Activated CD8-positive, alpha-beta T cell treated with anti-CD3 and anti-CD28 coated beads for 36 hours (primary cell): Measurements from ENCODE around the gene MIS18A. TPM values are rescaled to one million over a fixed set of nuclear protein-coding genes. Genes with fewer than 3 reads are reported as not detected.

Experiments used
- ATAC-seq: fragments of 200-7000 bp; cut with Tn5 transposase; one replicate; pipeline ENCODE4 v1.10.0; 2021; ENCODE audit warnings: mild to moderate bottlenecking, moderate library complexity
- CTCF ChIA-PET: fragments of 350-600 bp; sonication (Branson Sonifier 250); formaldehyde crosslinking; loops from one replicate; lab custom pipeline; 2021; ENCODE audit warnings: antibody characterized with exemption; lab: Charles Lee
- POLR2A ChIA-PET: fragments of 350-600 bp; sonication (Branson Sonifier 250); formaldehyde crosslinking; loops from one replicate; lab custom pipeline; 2021; ENCODE audit warnings: antibody characterized with exemption; lab: Charles Lee
- DNase-seq: peaks from one replicate; pipeline ENCODE4 v3.0.0-alpha.2; 2020
- H3K27ac Mint-ChIP-seq: one replicate; pipeline ENCODE4 v1.8.0; 2021; ENCODE audit warnings: mild to moderate bottlenecking, mixed read lengths
- H3K27me3 Mint-ChIP-seq: one replicate; pipeline ENCODE4 v1.8.0; 2021; ENCODE audit warnings: mixed read lengths
- H3K36me3 Mint-ChIP-seq: one replicate; pipeline ENCODE4 v1.8.0; 2021; ENCODE audit warnings: low read depth, mixed read lengths
- H3K4me1 Mint-ChIP-seq: one replicate; pipeline ENCODE4 v1.8.0; 2021; ENCODE audit warnings: low read depth, mixed read lengths
- H3K4me3 Mint-ChIP-seq: one replicate; pipeline ENCODE4 v1.8.0; 2021; ENCODE audit warnings: mild to moderate bottlenecking, moderate library complexity, mixed read lengths
- H3K9me3 Mint-ChIP-seq: one replicate; pipeline ENCODE4 v1.8.0; 2021; ENCODE audit warnings: mixed read lengths
- CTCF ChIP-seq: fragments of 200-600 bp; IDR thresholded peaks from one replicate; pipeline ENCODE4 v1.8.0; 2022; ENCODE audit warnings: antibody characterized with exemption, mild to moderate bottlenecking
- intact Hi-C: fragments of 100-400 bp; cut with micrococcal nuclease; formaldehyde crosslinking; loops from one replicate; pipeline ENCODE4 v1.10.0; 2022
- total RNA-seq, 2 experiments: library from RNA; stranded (reverse); gene quantifications; one replicate each; pipeline ENCODE4 v1.2.3, GENCODE V29; 2021

Gene MIS18A
- total RNA-seq, 2 experiments from 2014 or later: 34.6 to 35.1 TPM

GRCh38 chr21:32253215-32253641 lies 25.6 kb downstream of the MIS18A start:
- TF ChIP-seq CTCF: no peak
- ChIA-PET POLR2A (no interaction called here), CTCF (no interaction called here)
- intact Hi-C loops: no loop called here
- H3K9me3 Mint-ChIP-seq: peaks cover 4% of the 10 kb centered on the region
- no peaks in the 10 kb centered on the region for H3K36me3 Mint-ChIP-seq
- DNase-seq: no peak
- H3K27ac Mint-ChIP-seq: no peak overlapping the region
- H3K4me3 Mint-ChIP-seq: no peak overlapping the region
- ATAC-seq: no peak
- H3K27me3 Mint-ChIP-seq: peaks cover 8% of the 10 kb centered on the region
- H3K4me1 Mint-ChIP-seq: no peaks in the 10 kb centered on the region

GRCh38 chr21:32252136-32252535 lies 26.7 kb downstream of the MIS18A start:
- DNase-seq: no peak
- TF ChIP-seq CTCF: no peak
- no peak for ATAC-seq
- intact Hi-C loops: no loop called here
- CTCF ChIA-PET: no interaction called here
- Mint-ChIP-seq H3K9me3 (peaks cover 4% of the 10 kb centered on the region), H3K27ac (no peak overlapping the region), H3K27me3 (peaks cover 8% of the 10 kb centered on the region), H3K4me1 (no peaks in the 10 kb centered on the region), H3K4me3 (no peak overlapping the region), H3K36me3 (no peaks in the 10 kb centered on the region)
- POLR2A ChIA-PET: no interaction called here

DNA sequence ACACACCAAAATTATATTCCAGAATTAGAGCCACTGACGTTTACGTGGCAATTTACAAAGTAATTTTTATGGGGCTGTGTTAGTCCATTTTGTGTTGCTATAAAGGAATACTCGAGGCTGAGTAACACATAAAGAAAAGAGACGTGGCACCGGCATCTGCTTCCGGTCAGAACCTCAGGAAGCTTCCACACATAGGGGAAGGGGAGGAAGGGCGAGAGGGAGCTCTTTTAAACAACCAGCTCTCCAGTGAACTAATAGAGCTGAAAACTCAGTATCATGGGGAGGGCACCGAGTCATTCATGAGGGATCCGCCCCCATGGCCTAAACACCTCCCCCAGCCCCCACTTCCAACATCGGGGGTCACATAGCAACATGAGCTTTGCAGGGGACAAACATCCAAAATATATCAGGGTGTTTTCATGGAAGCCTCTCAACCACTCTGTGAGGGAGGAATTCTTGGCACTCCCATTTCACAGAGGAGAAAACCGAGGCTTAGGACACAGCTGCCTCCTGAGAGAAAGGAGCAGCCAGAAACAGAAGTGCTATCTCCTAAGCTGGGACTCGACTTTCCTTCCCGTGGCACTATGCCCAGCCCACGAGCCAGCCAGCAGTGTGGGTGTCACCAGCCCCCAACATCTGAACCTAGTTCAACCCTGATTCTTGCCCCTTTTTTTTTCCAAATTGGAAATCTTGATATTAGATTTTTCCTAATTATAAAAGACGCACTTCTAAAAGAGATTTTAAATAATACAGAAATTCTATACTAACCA lies 29.2 kb downstream of the MIS18A start:
- POLR2A ChIA-PET: interaction anchor here (1.0 kb wide), 1 partner anchor 12 kb away, joined by 3 read pairs; no protein-coding TSS in a partner anchor
- Mint-ChIP-seq H3K9me3 (peaks cover 4% of the 10 kb centered on the region), H3K27me3 (peaks cover 8% of the 10 kb centered on the region), H3K4me1 (no peaks in the 10 kb centered on the region), H3K36me3 (no peaks in the 10 kb centered on the region), H3K27ac (no peak overlapping the region), H3K4me3 (no peak overlapping the region)
- TF ChIP-seq CTCF: no peak
- CTCF ChIA-PET: interaction anchor here (2.4 kb wide), 1 partner anchor 8 kb away, joined by 10 read pairs; no protein-coding TSS in a partner anchor
- intact Hi-C loops: no loop called here
- ATAC-seq (no peak), DNase-seq (no peak)

DNA sequence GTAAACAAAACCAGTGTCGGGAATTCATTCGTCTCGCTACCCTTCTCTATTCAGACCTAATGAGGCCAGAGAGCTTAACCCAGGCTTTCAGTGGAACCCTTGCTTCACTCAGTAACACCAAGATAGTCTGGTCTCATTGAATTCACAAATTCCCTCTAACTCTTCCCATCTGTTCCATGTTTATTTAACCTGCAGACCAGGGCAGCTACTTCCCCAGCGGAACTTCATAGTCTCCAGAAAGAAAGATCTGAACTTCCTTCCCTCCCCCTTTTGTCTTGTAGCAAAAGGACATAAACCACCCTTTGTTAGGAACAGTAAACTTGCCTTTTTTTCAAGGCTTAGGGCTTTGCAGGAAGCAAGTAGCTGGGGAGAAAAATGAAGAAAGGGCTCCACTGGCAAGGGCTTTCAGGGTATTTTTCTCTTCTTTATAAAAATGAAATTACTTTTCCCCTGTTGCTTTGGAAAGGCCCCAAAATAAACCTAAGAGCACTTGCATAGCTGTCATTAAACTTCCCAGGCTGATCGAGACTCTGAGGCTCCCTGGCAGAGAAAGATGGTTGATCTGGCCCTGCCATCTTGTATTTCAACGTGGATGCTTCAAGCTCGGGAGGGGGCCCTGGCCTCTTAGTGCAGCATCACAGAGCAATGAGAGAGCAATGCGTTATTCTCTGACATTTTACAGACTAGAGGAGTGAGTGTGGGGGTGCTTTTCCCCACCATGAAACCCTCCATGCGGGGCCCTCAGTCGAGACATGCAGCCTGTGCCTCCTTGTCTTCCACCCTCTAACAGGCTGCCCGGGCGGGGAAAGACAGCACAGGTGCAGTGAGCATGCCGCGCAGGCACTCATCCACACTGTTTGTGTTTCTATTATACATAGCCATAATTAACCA lies 30.0 kb downstream of the MIS18A start:
- CTCF ChIA-PET: interaction anchor here (2.4 kb wide), 1 partner anchor 9 kb away, joined by 10 read pairs; no protein-coding TSS in a partner anchor
- POLR2A ChIA-PET: no interaction called here
- peaks cover 4% of the 10 kb centered on the region for H3K9me3 Mint-ChIP-seq

More for the DNA sequence above, 30.0 kb downstream of the MIS18A start:
- no peak for ATAC-seq
- H3K4me1 Mint-ChIP-seq: no peaks in the 10 kb centered on the region
- H3K27me3 Mint-ChIP-seq: peaks cover 8% of the 10 kb centered on the region
- no peak for DNase-seq
- intact Hi-C loops: no loop called here
- H3K36me3 Mint-ChIP-seq: no peaks in the 10 kb centered on the region
- no peak overlapping the region for H3K4me3 Mint-ChIP-seq
- H3K27ac Mint-ChIP-seq: no peak overlapping the region
- TF ChIP-seq CTCF: no peak
